Measurements from ENCODE around the gene HOXC5. TPM values are rescaled to one million over a fixed set of nuclear protein-coding genes. Genes with fewer than 3 reads are reported as not detected.

Gene HOXC5
- total RNA-seq, 1 donor from 2014 or later, result not detected

DNA sequence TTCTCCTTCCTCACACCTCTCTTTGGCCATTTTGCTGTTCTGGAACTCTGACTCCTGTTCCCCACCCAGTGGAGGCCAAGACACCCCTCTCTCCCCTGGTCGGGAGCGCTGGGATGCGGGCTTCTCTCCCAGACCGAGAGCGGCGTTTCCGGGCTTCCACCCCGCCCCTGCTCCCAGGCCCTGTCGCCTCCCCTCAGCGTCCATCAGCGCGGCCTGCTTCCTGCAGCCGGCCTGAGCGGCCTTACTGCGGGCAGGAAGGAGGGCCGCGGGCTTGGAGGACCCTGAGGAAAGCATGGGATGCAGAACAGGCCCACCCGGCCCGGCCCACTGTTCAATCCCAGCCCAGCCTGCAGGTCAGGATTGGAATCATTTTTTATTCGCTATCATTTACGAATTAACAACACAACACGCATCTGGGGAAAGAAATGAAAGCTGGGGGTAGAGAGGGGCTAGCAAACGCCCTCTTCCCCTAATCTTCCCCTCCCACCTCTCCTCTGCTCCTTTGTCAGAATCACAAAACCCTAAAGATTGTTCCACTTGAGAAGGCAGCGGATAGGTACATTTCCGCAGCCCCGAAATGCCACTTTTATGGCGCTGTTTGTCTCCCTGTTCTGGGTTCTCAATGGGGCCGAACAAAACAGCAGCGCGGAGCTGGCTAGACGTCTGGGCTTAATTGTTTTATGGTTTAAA lies 27.9 kb upstream of the HOXC5 start:
- H3K27ac Mint-ChIP-seq (ENCODE audit: unreplicated experiment), result no peak overlapping the region

DNA sequence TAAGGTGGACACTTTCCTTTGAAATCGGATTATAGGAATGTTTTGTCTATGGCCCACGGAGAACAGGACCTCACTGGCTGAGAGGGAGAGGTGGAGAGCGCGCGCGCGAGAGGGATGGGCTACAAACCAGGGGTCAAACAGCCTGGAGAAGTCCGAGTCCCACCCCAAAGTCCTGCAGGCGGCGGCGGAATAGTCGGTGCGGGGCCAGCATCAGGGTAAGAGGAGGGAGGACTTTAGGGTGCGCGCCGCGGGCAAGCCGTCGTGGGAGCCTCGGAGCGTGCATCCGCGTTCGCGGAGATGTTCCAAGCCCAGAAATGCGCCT lies 27.4 kb upstream of the HOXC5 start:
- H3K9me3 Mint-ChIP-seq (ENCODE audit: unreplicated experiment), result no peaks in the 10 kb centered on the region
- H3K27me3 Mint-ChIP-seq (ENCODE audit: unreplicated experiment), result peaks cover 34% of the 10 kb centered on the region
- H3K4me3 Mint-ChIP-seq (ENCODE audit: unreplicated experiment), result peak overlapping the region; percentile 31
- H3K36me3 Mint-ChIP-seq (ENCODE audit: low read depth, unreplicated experiment), result no peaks in the 10 kb centered on the region
- DNase-seq (ENCODE audit: low spot score), result no peak
- peaks cover 11% of the 10 kb centered on the region for H3K4me1 Mint-ChIP-seq (ENCODE audit: unreplicated experiment)
- H3K27ac Mint-ChIP-seq (ENCODE audit: unreplicated experiment), result no peak overlapping the region
- no peak for TF ChIP-seq CTCF (IDR thresholded peaks at IDR 0.05; ENCODE audit: unreplicated experiment)

More for the DNA sequence above, 27.9 kb upstream of the HOXC5 start:
- Mint-ChIP-seq H3K27me3 (ENCODE audit: unreplicated experiment) (peaks cover 34% of the 10 kb centered on the region), H3K4me1 (ENCODE audit: unreplicated experiment) (peaks cover 11% of the 10 kb centered on the region), H3K9me3 (ENCODE audit: unreplicated experiment) (no peaks in the 10 kb centered on the region), H3K36me3 (ENCODE audit: low read depth, unreplicated experiment) (no peaks in the 10 kb centered on the region), H3K4me3 (ENCODE audit: unreplicated experiment) (no peak overlapping the region)
- DNase-seq (ENCODE audit: low spot score), result peak; percentile 56
- no peak for TF ChIP-seq CTCF (IDR thresholded peaks at IDR 0.05; ENCODE audit: unreplicated experiment)

GRCh38 chr12:54005853-54006558 lies 26.8 kb upstream of the HOXC5 start:
- Mint-ChIP-seq H3K27me3 (ENCODE audit: unreplicated experiment) (peaks cover 36% of the 10 kb centered on the region), H3K9me3 (ENCODE audit: unreplicated experiment) (no peaks in the 10 kb centered on the region), H3K4me1 (ENCODE audit: unreplicated experiment) (peaks cover 13% of the 10 kb centered on the region), H3K27ac (ENCODE audit: unreplicated experiment) (no peak overlapping the region), H3K36me3 (ENCODE audit: low read depth, unreplicated experiment) (no peaks in the 10 kb centered on the region), H3K4me3 (ENCODE audit: unreplicated experiment) (peak overlapping the region; percentile 31)
- TF ChIP-seq CTCF (IDR thresholded peaks at IDR 0.05; ENCODE audit: unreplicated experiment), result peak; percentile 99
- DNase-seq (ENCODE audit: low spot score), result peak; percentile 93

GRCh38 chr12:54006559-54007220 lies 26.2 kb upstream of the HOXC5 start:
- TF ChIP-seq CTCF (IDR thresholded peaks at IDR 0.05; ENCODE audit: unreplicated experiment), result no peak
- Mint-ChIP-seq H3K4me1 (ENCODE audit: unreplicated experiment) (peaks cover 18% of the 10 kb centered on the region), H3K36me3 (ENCODE audit: low read depth, unreplicated experiment) (no peaks in the 10 kb centered on the region), H3K9me3 (ENCODE audit: unreplicated experiment) (no peaks in the 10 kb centered on the region), H3K27ac (ENCODE audit: unreplicated experiment) (no peak overlapping the region), H3K27me3 (ENCODE audit: unreplicated experiment) (peaks cover 38% of the 10 kb centered on the region), H3K4me3 (ENCODE audit: unreplicated experiment) (no peak overlapping the region)
- DNase-seq (ENCODE audit: low spot score), result no peak
